Kidney (tissue), 14 donors: ENCODE measurements around the gene SLAMF8. TPM values are rescaled to one million over a fixed set of nuclear protein-coding genes. Genes with fewer than 3 reads are reported as not detected.

Source experiments
- DNase-seq, 5 donors: peaks; one replicate each; pipeline ENCODE4 v3.0.0-alpha.2; 2013 to 2020
- FAIRE-seq: peaks from 2 replicates; lab custom pipeline; 2012; peaks lifted over from hg19 to GRCh38; lab: Jason Lieb, UNC
- H3K27ac ChIP-seq, 2 donors: one replicate each; pipeline ENCODE4 v1.7.0; 2013; ENCODE audit warnings: low read depth in 2 of 2, low read length in 2 of 2, inconsistent platforms in 1 of 2
- H3K27me3 ChIP-seq: one replicate; pipeline ENCODE4 v1.7.1; 2013; ENCODE audit warnings: low read length, inconsistent platforms; ENCODE audit not compliant: control insufficient read depth, insufficient read depth
- H3K36me3 ChIP-seq, 3 donors: one replicate each; pipeline versions ENCODE4 v1.7.0 to v1.7.1; 2013; ENCODE audit warnings: low read length in 3 of 3, control low read depth in 1 of 3, inconsistent platforms in 1 of 3; ENCODE audit not compliant: insufficient read depth in 3 of 3, control insufficient read depth in 2 of 3
- H3K4me1 ChIP-seq, 3 donors: one replicate each; pipeline versions ENCODE4 v1.7.0 to v1.7.1; 2013; ENCODE audit warnings: low read length in 3 of 3, inconsistent platforms in 1 of 3, low read depth in 1 of 3; ENCODE audit not compliant: control insufficient read depth in 2 of 3, insufficient read depth in 2 of 3
- H3K4me3 ChIP-seq, 3 donors: one replicate each; pipeline versions ENCODE4 v1.7.0 to v1.8.1; 2013; ENCODE audit warnings: low read length in 3 of 3, control low read depth in 1 of 3, inconsistent platforms in 1 of 3
- H3K9ac ChIP-seq, 3 donors: one replicate each; pipeline versions ENCODE4 v1.7.0 to v1.7.1; 2013; ENCODE audit warnings: low read length in 3 of 3, control low read depth in 1 of 3, inconsistent platforms in 1 of 3
- H3K9me3 ChIP-seq, 3 donors: one replicate each; pipeline versions ENCODE4 v1.7.0 to v1.7.1; 2013; ENCODE audit warnings: low read length in 3 of 3, control low read depth in 1 of 3, inconsistent platforms in 1 of 3; ENCODE audit not compliant: control insufficient read depth in 2 of 3, insufficient read depth in 1 of 3
- CTCF ChIP-seq: IDR thresholded peaks from 3 replicates; pipeline ENCODE4 v1.5.1; 2012; ENCODE audit warnings: mild to moderate bottlenecking, moderate library complexity, borderline replicate concordance; ENCODE audit not compliant: insufficient read depth; ENCODE audit errors: extremely low read depth
- intact Hi-C: fragments of 100-400 bp; cut with DNase I; formaldehyde crosslinking; loops from one replicate; pipeline ENCODE4 v1.11.1; 2022
- polyA plus RNA-seq: library from polyadenylated mRNA; stranded (reverse); fragments of 350-450 nt; fragmentation: Illumina TruSeq; extraction: RNeasy Lipid Tissue Mini Kit (QIAGEN cat#74804); gene quantifications from one replicate; pipeline ENCODE4 v1.2.3, GENCODE V29; 2014; ENCODE audit warnings: low read depth, low replicate concordance; ENCODE audit not compliant: insufficient read depth
- total RNA-seq: library from RNA; stranded (reverse); fragmentation: NEBNext Ultra II Directional; extraction: Animal tissue kit (Norgen Biotek cat#: 25700); gene quantifications from one replicate; pipeline ENCODE4 v1.2.1, GENCODE V29; 2021
- donor health status: control.
- donor health status: control.
- donor health status: control.
- donor health status: control.
- donor health status: control.
- donor health status: DM: yes; HTN: yes; CAD: no.
- donor health status: Normal renal cell carcinoma (clear cell type).

The SLAMF8 gene
- total and polyA plus RNA-seq, 2 donors from 2014 or later, result 1.8 to 12.0 TPM

GRCh38 chr1:159799446-159799985, 27.2 kb upstream of the SLAMF8 start:
- FAIRE-seq, result no peak
- intact Hi-C loops, result loop anchor here (5.0 kb wide), 1 partner anchor 93 kb away; no protein-coding TSS in a partner anchor
- Histone ChIP-seq H3K9ac (no peak overlapping the region), H3K27ac (no peak overlapping the region), H3K4me1 (peaks cover 0 to 2% (median 0%) of the 10 kb centered on the region in 3 donors), H3K4me3 (no peak overlapping the region), H3K27me3 (no peaks in the 10 kb centered on the region), H3K36me3 (no peaks in the 10 kb centered on the region), H3K9me3 (no peaks in the 10 kb centered on the region)
- TF ChIP-seq CTCF, result no peak
- no peak for DNase-seq

GRCh38 chr1:159800177-159800930, 26.3 kb upstream of the SLAMF8 start:
- no peak for TF ChIP-seq CTCF
- Histone ChIP-seq H3K9me3 (no peaks in the 10 kb centered on the region), H3K36me3 (no peaks in the 10 kb centered on the region), H3K27ac (no peak overlapping the region), H3K9ac (no peak overlapping the region), H3K27me3 (no peaks in the 10 kb centered on the region), H3K4me1 (peaks cover 0 to 2% (median 0%) of the 10 kb centered on the region in 3 donors), H3K4me3 (no peak overlapping the region)
- DNase-seq (no peak), FAIRE-seq (no peak)
- intact Hi-C loops, result no loop called here

GRCh38 chr1:159802111-159802510, 24.6 kb upstream of the SLAMF8 start, which contains the start of gene FCRL6:
TSS of gene FCRL6 (plus strand) at chr1:159802360. CDS start at chr1:159802425, 65 bp downstream.
- no peak for DNase-seq
- Histone ChIP-seq H3K27me3 (no peaks in the 10 kb centered on the region), H3K36me3 (no peaks in the 10 kb centered on the region), H3K4me1 (peaks cover 0 to 2% (median 0%) of the 10 kb centered on the region in 3 donors), H3K9ac (no peak within 1 kb of the TSS), H3K27ac (no peak within 1 kb of the TSS), H3K4me3 (no peak within 1 kb of the TSS), H3K9me3 (no peaks in the 10 kb centered on the region)
- TF ChIP-seq CTCF, result no peak
- intact Hi-C loops, result no loop called here
- FAIRE-seq, result no peak
